ENCODE results near the gene NFATC1.

The NFATC1 gene

DNA sequence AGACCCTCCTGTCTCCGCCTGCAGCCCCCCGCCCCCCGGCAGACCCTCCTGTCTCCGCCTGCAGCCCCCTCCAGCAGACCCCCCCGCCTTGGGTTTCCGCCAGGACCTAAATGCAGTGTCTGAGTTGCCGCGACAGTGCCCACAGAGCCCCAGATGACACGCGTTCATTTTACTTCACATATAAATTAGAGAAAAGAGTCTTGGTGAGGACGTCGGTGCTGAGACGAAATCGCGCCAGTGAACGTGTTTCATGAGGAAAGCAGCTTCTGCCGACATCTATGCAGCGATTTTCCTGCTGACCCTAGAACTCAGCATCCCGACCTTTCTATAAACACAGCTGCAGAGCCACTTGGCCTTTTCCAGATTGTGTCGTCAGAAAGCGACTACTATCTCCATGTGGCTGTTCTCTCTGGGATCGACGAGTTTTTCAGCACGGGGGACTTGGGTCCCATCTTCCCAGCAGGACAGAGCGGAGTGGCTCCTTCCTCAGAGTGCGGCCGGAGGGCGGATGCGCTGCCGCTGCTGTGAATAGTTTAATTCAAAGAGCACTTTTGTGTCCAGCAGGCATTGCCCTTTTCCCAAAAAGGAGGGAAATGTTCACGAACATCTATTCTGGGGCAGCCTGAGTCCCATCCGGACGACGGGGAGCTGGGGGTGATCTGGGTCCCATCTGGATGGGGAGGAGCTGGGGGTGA lies 136.7 kb downstream of the NFATC1 start:
- H2AFZ ChIP-seq, result no peak overlapping the region
- no peaks in the 10 kb centered on the region for H3K36me3 ChIP-seq (ENCODE audit: control insufficient read depth, insufficient read depth, low read length)
- TF ChIP-seq, protein P1, sequence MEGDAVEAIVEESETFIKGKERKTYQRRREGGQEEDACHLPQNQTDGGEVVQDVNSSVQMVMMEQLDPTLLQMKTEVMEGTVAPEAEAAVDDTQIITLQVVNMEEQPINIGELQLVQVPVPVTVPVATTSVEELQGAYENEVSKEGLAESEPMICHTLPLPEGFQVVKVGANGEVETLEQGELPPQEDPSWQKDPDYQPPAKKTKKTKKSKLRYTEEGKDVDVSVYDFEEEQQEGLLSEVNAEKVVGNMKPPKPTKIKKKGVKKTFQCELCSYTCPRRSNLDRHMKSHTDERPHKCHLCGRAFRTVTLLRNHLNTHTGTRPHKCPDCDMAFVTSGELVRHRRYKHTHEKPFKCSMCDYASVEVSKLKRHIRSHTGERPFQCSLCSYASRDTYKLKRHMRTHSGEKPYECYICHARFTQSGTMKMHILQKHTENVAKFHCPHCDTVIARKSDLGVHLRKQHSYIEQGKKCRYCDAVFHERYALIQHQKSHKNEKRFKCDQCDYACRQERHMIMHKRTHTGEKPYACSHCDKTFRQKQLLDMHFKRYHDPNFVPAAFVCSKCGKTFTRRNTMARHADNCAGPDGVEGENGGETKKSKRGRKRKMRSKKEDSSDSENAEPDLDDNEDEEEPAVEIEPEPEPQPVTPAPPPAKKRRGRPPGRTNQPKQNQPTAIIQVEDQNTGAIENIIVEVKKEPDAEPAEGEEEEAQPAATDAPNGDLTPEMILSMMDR (IDR thresholded peaks at IDR 0.05), result no peak
- H3K79me2 ChIP-seq, result no peaks in the 10 kb centered on the region
- no peak overlapping the region for H3K4me3 ChIP-seq (ENCODE audit: low read depth, low read length)
- no peak overlapping the region for H3K27ac ChIP-seq
- H3K9ac ChIP-seq, result no peak overlapping the region
- H3K4me1 ChIP-seq, result no peaks in the 10 kb centered on the region
- no peaks in the 10 kb centered on the region for H3K27me3 ChIP-seq (ENCODE audit: control insufficient read depth, insufficient read depth, low read length)
- no peaks in the 10 kb centered on the region for H3K9me3 ChIP-seq (ENCODE audit: control insufficient read depth, low read length)
- H3K4me2 ChIP-seq (ENCODE audit: low read length), result no peak overlapping the region

DNA sequence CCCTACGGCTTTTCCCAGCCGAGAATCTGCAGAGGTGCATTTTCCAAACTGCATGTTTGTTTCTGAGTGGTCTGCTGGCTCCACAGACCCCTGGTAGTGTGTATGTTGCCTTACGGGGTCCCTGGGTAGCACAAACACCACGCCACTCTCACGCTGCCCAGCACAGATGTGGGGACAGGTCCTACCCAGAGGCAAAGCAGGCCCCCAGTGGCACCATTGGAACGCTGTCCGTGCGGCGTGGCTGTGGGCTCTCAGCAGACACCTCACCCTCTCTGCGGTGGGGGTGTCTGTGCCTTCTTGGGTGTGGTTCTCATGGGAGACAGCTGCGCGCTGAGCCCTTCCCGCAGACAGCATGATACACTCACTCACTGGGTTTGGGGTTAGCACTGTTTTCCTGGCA lies 137.4 kb downstream of the NFATC1 start:
- Histone ChIP-seq H3K27ac (no peak overlapping the region), H3K79me2 (no peaks in the 10 kb centered on the region), H3K4me1 (no peaks in the 10 kb centered on the region), H3K27me3 (ENCODE audit: control insufficient read depth, insufficient read depth, low read length) (no peaks in the 10 kb centered on the region), H3K9ac (no peak overlapping the region), H2AFZ (no peak overlapping the region), H3K4me2 (ENCODE audit: low read length) (no peak overlapping the region), H3K9me3 (ENCODE audit: control insufficient read depth, low read length) (no peaks in the 10 kb centered on the region), H3K36me3 (ENCODE audit: control insufficient read depth, insufficient read depth, low read length) (no peaks in the 10 kb centered on the region), H3K4me3 (ENCODE audit: low read depth, low read length) (no peak overlapping the region)
- TF ChIP-seq, protein P1 (IDR thresholded peaks at IDR 0.05), result no peak

DNA sequence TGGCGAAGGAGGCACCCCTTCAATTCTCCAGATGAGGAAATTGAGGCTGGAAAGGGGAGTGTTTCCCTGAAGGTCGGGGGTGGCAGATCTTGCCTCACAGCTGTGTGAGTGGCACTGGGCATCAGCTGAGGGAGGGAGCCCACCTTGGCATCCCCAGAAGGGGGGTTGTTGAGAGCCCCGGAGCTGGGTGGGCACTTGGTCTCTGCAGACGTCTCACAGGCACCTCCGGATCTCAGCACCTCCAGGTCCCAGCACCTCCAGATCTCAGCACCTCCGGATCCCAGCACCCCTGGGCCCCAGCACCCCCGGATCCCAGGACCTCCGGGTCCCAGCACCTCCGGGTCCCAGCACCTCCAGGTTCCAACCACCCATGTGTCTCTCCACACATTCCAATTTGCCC lies 137.9 kb downstream of the NFATC1 start:
- Histone ChIP-seq H3K9me3 (ENCODE audit: control insufficient read depth, low read length) (no peaks in the 10 kb centered on the region), H3K4me3 (ENCODE audit: low read depth, low read length) (no peak overlapping the region)

DNA sequence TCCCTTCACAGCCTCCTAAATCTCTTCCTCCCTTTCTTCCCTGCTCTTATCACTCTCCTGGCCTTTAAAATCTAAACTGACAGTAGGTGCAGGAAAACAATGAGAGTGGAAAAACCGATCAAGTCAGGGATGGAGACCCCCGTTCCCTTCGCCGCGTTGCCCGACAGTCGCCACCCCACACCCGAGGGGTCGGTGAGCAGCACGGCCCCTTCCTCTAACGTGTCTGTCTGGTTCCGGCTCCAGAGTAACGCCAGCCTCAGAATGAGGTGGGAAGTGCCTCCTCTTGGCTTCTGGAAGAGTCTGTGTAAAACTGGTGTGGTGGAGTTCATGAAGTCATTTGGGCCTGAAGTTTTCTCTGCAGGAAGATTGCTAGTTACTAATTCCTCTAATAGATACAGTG lies 138.6 kb downstream of the NFATC1 start:
- no peaks in the 10 kb centered on the region for H3K79me2 ChIP-seq
- no peaks in the 10 kb centered on the region for H3K4me1 ChIP-seq
- H3K27me3 ChIP-seq (ENCODE audit: control insufficient read depth, insufficient read depth, low read length), result no peaks in the 10 kb centered on the region
- TF ChIP-seq, protein P1 (IDR thresholded peaks at IDR 0.05), result no peak
- H3K27ac ChIP-seq, result no peak overlapping the region
- H3K4me2 ChIP-seq (ENCODE audit: low read length), result no peak overlapping the region
- no peaks in the 10 kb centered on the region for H3K36me3 ChIP-seq (ENCODE audit: control insufficient read depth, insufficient read depth, low read length)
- H3K9me3 ChIP-seq (ENCODE audit: control insufficient read depth, low read length), result no peaks in the 10 kb centered on the region
- H3K4me3 ChIP-seq (ENCODE audit: low read depth, low read length), result no peak overlapping the region
- no peak overlapping the region for H3K9ac ChIP-seq
- no peak overlapping the region for H2AFZ ChIP-seq

More for the DNA sequence above, 137.9 kb downstream of the NFATC1 start:
- Histone ChIP-seq H3K79me2 (no peaks in the 10 kb centered on the region), H3K27me3 (ENCODE audit: control insufficient read depth, insufficient read depth, low read length) (no peaks in the 10 kb centered on the region), H3K9ac (no peak overlapping the region), H2AFZ (no peak overlapping the region), H3K36me3 (ENCODE audit: control insufficient read depth, insufficient read depth, low read length) (no peaks in the 10 kb centered on the region), H3K27ac (no peak overlapping the region), H3K4me2 (ENCODE audit: low read length) (no peak overlapping the region), H3K4me1 (no peaks in the 10 kb centered on the region)
- TF ChIP-seq, protein P1 (IDR thresholded peaks at IDR 0.05), result no peak

DNA sequence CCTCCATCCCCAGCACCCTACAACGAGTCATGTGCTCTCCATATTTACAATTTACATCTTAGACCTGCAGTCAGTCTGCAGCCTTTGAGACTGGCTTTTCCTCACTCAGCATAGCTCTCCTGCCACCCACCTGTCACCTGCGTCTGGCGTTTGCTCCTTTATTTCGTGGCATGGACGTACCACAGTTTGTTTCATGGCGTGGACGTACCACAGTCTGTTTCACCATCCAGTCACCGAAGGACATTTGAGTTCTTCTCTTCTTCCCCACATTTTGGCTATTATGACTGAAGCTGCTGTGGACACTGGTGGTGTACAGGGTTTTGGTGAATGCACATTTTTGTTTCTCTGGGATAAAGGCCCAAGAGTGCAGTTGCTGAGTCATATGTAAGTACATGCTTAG lies 142.0 kb downstream of the NFATC1 start:
- no peaks in the 10 kb centered on the region for H3K9me3 ChIP-seq (ENCODE audit: control insufficient read depth, low read length)
- H3K79me2 ChIP-seq, result no peaks in the 10 kb centered on the region
- no peak overlapping the region for H3K4me3 ChIP-seq (ENCODE audit: low read depth, low read length)
- H3K36me3 ChIP-seq (ENCODE audit: control insufficient read depth, insufficient read depth, low read length), result no peaks in the 10 kb centered on the region
- H3K27me3 ChIP-seq (ENCODE audit: control insufficient read depth, insufficient read depth, low read length), result no peaks in the 10 kb centered on the region
- no peak overlapping the region for H3K9ac ChIP-seq
- no peak overlapping the region for H3K27ac ChIP-seq
- no peak overlapping the region for H2AFZ ChIP-seq
- TF ChIP-seq, protein P1 (IDR thresholded peaks at IDR 0.05), result no peak
- H3K4me2 ChIP-seq (ENCODE audit: low read length), result no peak overlapping the region
- no peaks in the 10 kb centered on the region for H3K4me1 ChIP-seq

Data from parathyroid adenoma (tissue), 2 donors.